IPS-18c (cell line): Measurements from ENCODE around the gene TCF7.
A peak's percentile ranks its signal among the peaks of the same experiment; 100 is the strongest.

Experiments
- H3K4me3 ChIP-seq: 2 replicates; pipeline ENCODE4 v1.7.0; 2013; ENCODE audit warnings: low read depth, mild to moderate bottlenecking, low read length, moderate library complexity; ENCODE audit not compliant: insufficient read depth
- H3K9me3 ChIP-seq: one replicate; pipeline ENCODE4 v1.6.1; 2013; ENCODE audit warnings: mild to moderate bottlenecking, low read length, moderate library complexity; ENCODE audit not compliant: control insufficient read depth, insufficient read depth

TCF7 gene

DNA sequence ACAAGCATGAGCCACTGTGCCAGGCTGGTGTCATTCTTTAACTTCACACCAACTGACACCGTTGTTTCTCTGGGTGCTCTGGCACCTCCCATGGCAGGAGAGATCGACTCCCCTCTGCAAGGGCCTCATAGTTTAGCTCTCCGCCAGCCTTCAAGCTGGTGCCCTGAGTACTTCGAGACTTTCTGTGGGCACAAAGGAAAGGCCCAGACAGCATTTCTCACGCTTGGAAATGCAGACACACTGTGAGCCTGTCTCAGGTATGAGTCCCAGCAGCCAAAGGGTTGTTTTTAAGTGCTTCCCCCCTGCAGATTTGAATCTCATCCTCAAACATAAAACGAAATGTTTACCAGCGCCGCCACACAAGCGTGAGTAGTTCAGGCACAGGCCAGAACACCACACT, 11.1 kb upstream of the TCF7 start:
- Histone ChIP-seq H3K9me3 (no peaks in the 10 kb centered on the region), H3K4me3 (no peak overlapping the region)

DNA sequence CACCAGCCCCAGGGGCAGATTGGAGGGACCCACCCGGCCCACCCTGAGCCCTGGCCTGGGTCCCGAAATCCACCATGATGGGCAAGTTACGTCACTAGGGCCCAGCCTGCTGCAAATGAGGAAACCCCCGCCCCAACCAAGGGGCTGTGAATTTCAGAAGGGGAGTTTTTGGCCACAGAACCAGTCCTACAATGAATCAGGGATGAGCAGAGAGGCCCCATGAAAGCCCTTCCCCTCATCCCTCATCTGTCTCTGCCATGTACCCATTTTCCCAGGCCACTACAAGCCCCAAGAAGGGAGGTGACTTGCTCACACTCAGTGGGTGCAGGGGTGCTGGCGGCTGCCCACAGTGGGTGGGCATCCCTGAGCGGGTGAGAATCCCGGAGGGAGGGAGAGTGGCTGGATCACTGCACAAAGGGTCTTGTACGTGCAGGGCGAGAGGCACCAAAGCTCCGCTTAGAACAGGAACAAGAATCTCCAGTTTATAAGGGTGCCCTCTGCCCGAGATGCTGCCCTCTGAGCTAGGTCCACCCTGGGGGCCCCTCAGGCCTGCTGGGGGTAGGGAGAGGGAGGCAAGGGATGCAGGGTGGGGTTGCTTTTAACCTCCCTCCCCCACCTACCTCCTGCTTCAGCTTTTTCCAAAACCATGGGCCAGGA, 10.4 kb upstream of the TCF7 start:
- H3K9me3 ChIP-seq = no peaks in the 10 kb centered on the region
- H3K4me3 ChIP-seq = no peak overlapping the region

DNA sequence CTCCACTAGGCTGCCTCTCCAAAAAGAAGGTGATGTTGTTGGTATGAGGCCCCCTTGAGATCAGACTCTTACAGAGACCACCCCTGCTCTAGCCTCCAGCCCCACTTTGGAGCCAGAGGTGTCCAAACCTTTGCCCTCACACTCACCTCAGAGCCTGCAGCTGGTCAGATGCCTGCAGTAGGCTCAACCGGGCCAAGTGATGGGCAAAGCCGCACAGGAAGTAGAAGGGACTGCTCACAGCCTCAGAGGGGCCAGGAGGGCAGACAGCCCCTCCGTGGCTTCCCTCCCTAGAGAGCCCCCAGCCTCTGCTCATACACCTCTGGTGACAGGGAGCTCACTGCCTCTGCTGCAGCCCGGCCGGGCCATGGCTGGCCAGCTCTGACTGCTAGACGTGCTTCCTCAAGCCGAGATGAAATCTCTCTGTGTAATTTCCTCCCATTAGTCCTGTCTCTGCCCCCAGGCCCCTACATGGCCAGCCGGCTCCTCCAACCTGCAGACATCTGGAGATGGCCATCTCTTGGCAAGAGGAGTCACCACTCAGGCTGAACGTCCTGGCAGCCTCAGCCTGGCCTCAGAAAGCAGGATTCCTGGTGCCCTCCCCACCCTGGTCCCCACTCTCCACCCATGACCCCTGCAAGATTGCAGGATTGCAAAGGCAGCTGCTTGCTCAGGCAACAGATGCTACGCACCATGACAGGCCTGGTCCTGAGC, 7.3 kb upstream of the TCF7 start:
- Histone ChIP-seq H3K9me3 (no peaks in the 10 kb centered on the region), H3K4me3 (no peak overlapping the region)

GRCh38 chr5:134107779-134108178, 6.7 kb upstream of the TCF7 start:
- H3K9me3 ChIP-seq = no peaks in the 10 kb centered on the region

GRCh38 chr5:134110382-134110781, 4.1 kb upstream of the TCF7 start:
- Histone ChIP-seq H3K9me3 (peaks cover 2% of the 10 kb centered on the region), H3K4me3 (no peak overlapping the region)

More at GRCh38 chr5:134107779-134108178, 6.7 kb upstream of the TCF7 start:
- no peak overlapping the region for H3K4me3 ChIP-seq

DNA sequence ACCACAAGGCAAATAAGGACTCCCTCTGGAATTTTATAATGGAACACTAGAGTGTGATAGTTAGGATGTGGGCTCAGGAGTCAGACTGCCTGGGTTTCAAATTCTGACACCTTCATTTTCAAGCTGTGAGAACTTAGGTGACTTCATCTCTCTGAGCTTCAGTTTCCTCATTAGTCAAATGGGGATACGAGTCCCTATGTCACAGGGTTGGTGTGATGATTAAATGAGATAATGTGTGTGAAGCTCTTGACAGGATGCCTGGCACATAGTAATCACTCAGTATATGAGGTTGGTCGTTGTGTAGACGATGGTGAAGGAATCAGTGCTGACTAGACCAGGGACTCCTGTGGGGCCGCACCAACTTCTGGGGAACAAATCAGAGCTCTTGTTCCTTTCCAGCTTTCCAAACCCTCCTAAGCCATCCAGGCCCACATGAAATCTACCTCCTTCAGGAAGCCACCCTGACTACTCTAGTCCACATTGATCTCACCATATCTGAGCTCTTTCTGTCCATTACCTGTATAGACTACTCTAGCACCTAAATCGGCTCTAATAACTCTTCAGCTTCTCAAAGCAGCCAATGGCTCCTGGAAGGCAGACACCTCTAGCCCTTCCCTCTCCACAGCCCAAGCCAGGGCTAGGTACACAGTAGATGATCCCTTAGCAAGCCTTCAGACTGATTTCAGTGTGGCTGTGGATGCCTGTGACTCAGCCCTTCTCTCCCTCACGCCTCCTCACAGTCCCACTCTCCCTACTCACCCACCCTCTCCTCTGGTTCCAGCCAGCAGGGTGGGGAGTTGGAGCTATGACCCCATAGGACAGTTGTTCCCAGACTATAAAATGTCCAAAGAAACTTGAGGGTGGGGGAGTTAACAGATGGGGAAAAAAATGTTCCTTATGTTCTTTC, 2.5 kb upstream of the TCF7 start:
- no peak overlapping the region for H3K4me3 ChIP-seq
- peaks cover 2% of the 10 kb centered on the region for H3K9me3 ChIP-seq

DNA sequence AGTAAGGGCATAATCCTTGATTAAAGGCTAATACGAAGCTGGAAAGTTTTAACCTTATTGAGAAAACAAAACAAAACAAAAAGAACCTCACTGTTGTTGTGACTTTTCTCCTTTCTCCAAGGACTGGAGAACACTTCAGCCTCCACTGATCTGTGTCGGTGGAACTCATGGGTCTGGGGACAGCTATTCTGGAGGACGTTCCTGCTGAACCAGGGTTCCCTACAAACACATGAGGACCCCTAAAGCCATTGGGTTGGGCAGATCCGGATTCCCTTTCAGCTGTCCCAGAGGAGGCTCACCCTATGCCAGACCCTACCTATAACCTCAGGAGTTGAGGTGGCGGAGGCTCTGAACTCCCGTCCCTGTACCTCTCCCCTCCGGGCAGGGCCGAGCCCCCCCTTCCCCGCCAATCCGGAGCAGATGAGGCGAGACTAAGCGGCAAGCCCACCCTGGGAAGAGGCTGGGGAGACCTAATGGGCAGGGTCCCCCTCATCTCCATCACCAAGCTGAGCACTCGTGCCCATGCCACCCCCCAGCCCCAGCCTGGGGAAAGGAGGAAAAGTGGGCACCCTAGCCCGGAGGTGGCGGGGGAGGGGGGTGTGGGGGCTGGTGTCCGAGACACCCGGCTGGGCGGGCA, 1.6 kb upstream of the TCF7 start:
- Histone ChIP-seq H3K4me3 (no peak overlapping the region), H3K9me3 (peaks cover 2% of the 10 kb centered on the region)

DNA sequence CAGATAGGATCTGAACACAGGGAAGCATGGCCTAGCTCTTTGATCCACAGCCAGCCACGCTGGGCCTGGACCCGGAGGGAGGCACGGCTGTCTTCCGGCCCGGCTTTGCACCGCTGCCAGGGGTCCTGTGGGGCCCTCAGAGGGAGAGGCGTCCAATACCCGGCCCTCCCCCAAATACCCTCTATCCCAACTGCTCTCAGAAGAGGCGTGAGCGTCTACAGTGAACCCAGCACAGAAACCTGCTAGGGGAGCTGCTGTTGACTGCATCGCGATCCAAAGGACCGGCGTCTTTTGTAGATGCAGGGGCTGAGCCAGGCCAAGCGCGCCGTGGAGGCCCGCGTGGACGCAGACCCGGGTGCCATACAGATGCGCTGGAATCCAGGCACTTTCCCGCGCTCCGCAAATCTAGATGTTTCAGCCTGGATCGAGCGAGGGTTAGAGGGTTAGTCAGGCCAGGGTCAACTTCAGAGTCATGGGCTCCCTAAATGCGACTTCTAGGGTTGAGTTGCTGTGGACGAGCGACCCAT, 1.1 kb upstream of the TCF7 start:
- Histone ChIP-seq H3K4me3 (peak overlapping the region; percentile 48; the same call in 1 of the 2 replicates), H3K9me3 (peaks cover 2% of the 10 kb centered on the region)

GRCh38 chr5:134114886-134115805, 665 bp downstream of the TCF7 start:
- Histone ChIP-seq H3K9me3 (peaks cover 2% of the 10 kb centered on the region), H3K4me3 (peak overlapping the region; percentile 80)

GRCh38 chr5:134115806-134116175, 1.3 kb downstream of the TCF7 start:
- Histone ChIP-seq H3K4me3 (peak overlapping the region; percentile 80), H3K9me3 (peaks cover 2% of the 10 kb centered on the region)

DNA sequence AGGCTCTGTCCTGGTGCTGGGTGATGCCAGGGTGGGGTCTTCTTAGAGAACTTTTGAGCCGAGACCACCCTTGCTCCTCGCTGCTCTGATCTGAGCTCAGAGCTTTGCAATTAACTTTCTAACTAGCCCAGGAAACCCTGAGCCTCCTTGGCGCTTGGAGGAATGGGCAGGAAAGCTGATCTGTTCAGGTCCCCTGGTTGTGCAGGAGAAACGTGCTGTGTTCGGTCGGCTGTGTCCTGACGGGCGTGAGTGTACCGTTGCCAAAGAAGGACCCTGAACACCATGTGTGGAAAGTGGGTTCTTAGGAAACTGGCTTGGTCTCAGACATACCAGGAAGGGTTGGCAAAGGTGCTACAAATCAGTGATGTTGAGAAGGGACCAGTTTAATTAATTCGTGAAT, 1.8 kb downstream of the TCF7 start:
- H3K4me3 ChIP-seq = no peak overlapping the region

GRCh38 chr5:134116789-134117761, 2.6 kb downstream of the TCF7 start:
- no peak overlapping the region for H3K4me3 ChIP-seq
- H3K9me3 ChIP-seq = peaks cover 2% of the 10 kb centered on the region

More for the DNA sequence above, 1.8 kb downstream of the TCF7 start:
- H3K9me3 ChIP-seq = peaks cover 2% of the 10 kb centered on the region

- peaks cover 2% of the 10 kb centered on the region for H3K9me3 ChIP-seq
Observed at GRCh38 chr5:134118212-134118835, 3.8 kb downstream of the TCF7 start.

DNA sequence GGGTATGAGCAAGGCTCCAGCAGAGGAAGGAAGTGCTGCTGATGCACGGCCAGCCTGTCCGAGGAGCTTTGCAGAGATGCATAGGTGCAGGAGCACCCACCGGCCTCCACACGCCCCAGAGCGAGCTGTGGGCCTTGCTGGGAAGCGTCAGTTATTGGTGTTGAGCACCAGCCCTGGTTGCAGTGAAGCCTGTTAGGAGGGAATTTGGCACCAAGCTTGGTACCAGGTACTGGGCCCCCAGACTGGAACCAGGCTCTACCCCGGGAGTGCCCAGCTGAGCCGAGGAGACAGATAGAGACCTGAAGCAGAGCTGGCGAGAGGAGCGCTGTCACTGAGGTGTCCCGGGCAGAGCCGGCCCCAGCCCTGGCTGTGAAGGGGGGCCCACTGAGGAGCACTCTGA, 5.2 kb downstream of the TCF7 start:
- H3K9me3 ChIP-seq = no peaks in the 10 kb centered on the region
- no peak overlapping the region for H3K4me3 ChIP-seq

More at GRCh38 chr5:134118212-134118835, 3.8 kb downstream of the TCF7 start:
- H3K4me3 ChIP-seq = no peak overlapping the region
